HepG2 (cell line): ENCODE results near the gene FMNL2. TPM values are rescaled to one million over a fixed set of nuclear protein-coding genes. Genes with fewer than 3 reads are reported as not detected.

ENCODE experiments used
- ARID3A ChIP-seq: IDR thresholded peaks from 2 replicates; pipeline ENCODE4 v1.6.1; 2012; ENCODE audit warnings: low read depth, low read length, improper control_type of control experiment
- ARNT ChIP-seq: fragments of 450-650 bp; IDR thresholded peaks from 2 replicates; pipeline ENCODE4 v1.6.1; 2017
- CREB1 ChIP-seq, 2 experiments: fragments of 450-650 bp in 1 of 2; IDR thresholded peaks; 2 replicates each; pipeline ENCODE4 v1.6.1; 2016 to 2017; ENCODE audit warnings: control low read depth in 1 of 2, mild to moderate bottlenecking in 1 of 2, missing compliant biosample characterization in 1 of 2, missing genetic modification characterization in 1 of 2
- EP300 ChIP-seq, 3 experiments: sonication (generic) in 1 of 3; formaldehyde crosslinking in 1 of 3; IDR thresholded peaks; 2 replicates each; pipeline versions ENCODE4 v1.5.1 to v1.6.1; 2011 to 2020; ENCODE audit warnings: low read depth in 2 of 3, low read length in 2 of 3, borderline replicate concordance in 1 of 3, improper control_type of control experiment in 1 of 3, mild to moderate bottlenecking in 1 of 3, missing genetic modification reagents in 1 of 3, moderate library complexity in 1 of 3
- FOXJ3 ChIP-seq: sonication (generic); formaldehyde crosslinking; IDR thresholded peaks from 2 replicates; pipeline ENCODE4 v1.4.0; 2020; ENCODE audit warnings: missing genetic modification reagents, mild to moderate bottlenecking, borderline replicate concordance
- MAFK ChIP-seq, 2 experiments: IDR thresholded peaks in 1 of 2; conservative IDR thresholded peaks in 1 of 2; 2 replicates each; pipeline ENCODE4 v1.6.1; 2011; ENCODE audit warnings: improper control_type of control experiment in 2 of 2, low read length in 2 of 2
- POGZ ChIP-seq: sonication (generic); formaldehyde crosslinking; IDR thresholded peaks from 2 replicates; pipeline ENCODE4 v1.4.0; 2020; ENCODE audit warnings: mild to moderate bottlenecking, missing genetic modification reagents
- RCOR2 ChIP-seq: IDR thresholded peaks from 2 replicates; pipeline ENCODE4 v1.6.1; 2016; ENCODE audit warnings: missing biosample characterization, missing genetic modification reagents
- RERE ChIP-seq: IDR thresholded peaks from 2 replicates; pipeline ENCODE4 v1.6.1; 2016; ENCODE audit warnings: low read depth, missing genetic modification reagents, missing compliant biosample characterization
- REST ChIP-seq, 2 experiments: IDR thresholded peaks; 2 replicates each; pipeline ENCODE4 v1.6.1; 2011 to 2012; ENCODE audit warnings: low read length in 2 of 2, borderline replicate concordance in 1 of 2, low read depth in 1 of 2, mild to moderate bottlenecking in 1 of 2, moderate library complexity in 1 of 2
- RXRB ChIP-seq: IDR thresholded peaks from 2 replicates; pipeline ENCODE4 v1.6.1; 2016; ENCODE audit warnings: borderline replicate concordance, missing genetic modification reagents, missing compliant biosample characterization
- SOX13 ChIP-seq, 3 experiments: fragments of 450-650 bp in 1 of 3; sonication (generic) in 1 of 3; formaldehyde crosslinking in 1 of 3; IDR thresholded peaks in 2 of 3; conservative IDR thresholded peaks in 1 of 3; 2 replicates each; pipeline versions ENCODE4 v1.5.0 to v1.6.1; 2016 to 2020; ENCODE audit warnings: antibody characterized with exemption in 1 of 3, mild to moderate bottlenecking in 1 of 3, missing compliant biosample characterization in 1 of 3, missing genetic modification reagents in 1 of 3, moderate library complexity in 1 of 3
- ZBTB37 ChIP-seq: sonication (generic); formaldehyde crosslinking; IDR thresholded peaks from 2 replicates; pipeline ENCODE4 v1.4.0; 2020; ENCODE audit warnings: mild to moderate bottlenecking, missing genetic modification reagents
- ZNF563 ChIP-seq: sonication (generic); formaldehyde crosslinking; IDR thresholded peaks from 2 replicates; pipeline ENCODE4 v1.8.0; 2022; ENCODE audit warnings: mild to moderate bottlenecking, moderate library complexity, missing genetic modification reagents
- polyA plus RNA-seq, 8 experiments: library from polyadenylated mRNA; depleted of rRNA in 3 of 8; stranded (reverse) in 7 of 8; unstranded in 1 of 8; fragments of >200 nt; fragmentation: Illumina TruSeq in 4 of 8; extraction: Trizol in 4 of 8; gene quantifications; 2 replicates each; pipeline versions ENCODE4 v1.2.1 to v1.2.3, GENCODE V29; 2011 to 2016; ENCODE audit warnings: low read depth in 4 of 8, missing spikeins in 1 of 8, mixed read lengths in 1 of 8; ENCODE audit not compliant: insufficient read depth in 1 of 8
- total RNA-seq, 5 experiments: library from RNA; depleted of rRNA; stranded (reverse); fragments of >200 nt; fragmentation: Illumina TruSeq; extraction: Trizol; gene quantifications; 2 replicates each; pipeline ENCODE4 v1.2.3, GENCODE V29; 2016; ENCODE audit warnings: low read depth in 1 of 5

The FMNL2 gene
- total and polyA plus RNA-seq, 2 of the 13 experiments (the other 11 are each of a cell fraction or from before 2014, with no cell fraction given), result 66.5 to 67.7 TPM

GRCh38 chr2:152344579-152345195 lies 9.7 kb downstream of the FMNL2 start (continued):
- peak; percentile 95 for TF ChIP-seq RERE (CRISPR knock-in tag)
- TF ChIP-seq REST (IDR thresholded peaks at IDR 0.05; ENCODE audit: borderline replicate concordance in 1 of 2, low read depth in 1 of 2, low read length in 2 of 2), result 0 out of 4 replicates have a peak, but pooled peaks of 1 of the 2 experiments have one; percentile 44
- peak; percentile 47 to 92; a peak in 3 of 4 replicates for TF ChIP-seq EP300 (IDR thresholded peaks at IDR 0.05; ENCODE audit: low read depth in 2 of 2, low read length in 2 of 2)
- peak; percentile 31; the same call in 1 of the 2 replicates for TF ChIP-seq EP300 (CRISPR knock-in tag; IDR thresholded peaks at IDR 0.05; ENCODE audit: borderline replicate concordance)
- no peak for TF ChIP-seq ZNF563 (CRISPR knock-in tag)
- TF ChIP-seq RCOR2 (CRISPR knock-in tag), result peak; percentile 87
- TF ChIP-seq ARNT, result no peak
- TF ChIP-seq FOXJ3, result peak; percentile 93; the same call in 1 of the 2 replicates
- peak; percentile 67 for TF ChIP-seq POGZ (CRISPR knock-in tag)
- TF ChIP-seq CREB1 (IDR thresholded peaks at IDR 0.05), result no peak
- TF ChIP-seq CREB1 (CRISPR knock-in tag; IDR thresholded peaks at IDR 0.05), result peak; percentile 86
- TF ChIP-seq MAFK (conservative IDR thresholded peaks at IDR 0.05 in 1 of 2, IDR thresholded peaks at IDR 0.05 in 1 of 2; ENCODE audit: low read length in 2 of 2), result peak in 1 of 2 experiments; percentile 17; a peak in 1 of 4 replicates
- peak; percentile 89 for TF ChIP-seq SOX13 (IDR thresholded peaks at IDR 0.05)
- TF ChIP-seq SOX13 (CRISPR knock-in tag; conservative IDR thresholded peaks at IDR 0.05 in 1 of 2, IDR thresholded peaks at IDR 0.05 in 1 of 2), result peak in 1 of 2 experiments; percentile 97; a peak in 2 of 4 replicates
- no peak for TF ChIP-seq ZBTB37 (CRISPR knock-in tag)
- peak; percentile 98 for TF ChIP-seq ARID3A
- TF ChIP-seq RXRB (CRISPR knock-in tag), result peak; percentile 73
